ENCODE data around the gene KDM4E.
"Not testable (repeated sequence)": the region's sequence is repeated elsewhere in the genome, so short reads cannot be mapped to it uniquely, and the experiment has no call there.

KDM4E gene

GRCh38 chr11:95028357-95028756 is 3.3 kb downstream of the KDM4E start:
- no peaks in the 10 kb centered on the region for H3K9me2 ChIP-seq (ENCODE audit: low read depth, low read length)
- no peak overlapping the region for H3K9ac ChIP-seq (ENCODE audit: low read length)
- no peaks in the 10 kb centered on the region; the same call in 1 of the 2 replicates for H3K27me3 ChIP-seq (ENCODE audit: insufficient read depth, low read length)
- H4K20me1 ChIP-seq (ENCODE audit: insufficient read depth, low read length) = no peaks in the 10 kb centered on the region
- H3K4me2 ChIP-seq (ENCODE audit: low read length) = no peak overlapping the region
- no peak overlapping the region for H3K4me3 ChIP-seq (ENCODE audit: low read depth, low read length, poor library complexity, severe bottlenecking)
- no peak overlapping the region for H2AFZ ChIP-seq (ENCODE audit: low read length)
- H3F3A ChIP-seq (ENCODE audit: insufficient read depth, low read length) = no peaks in the 10 kb centered on the region
- H3K36me3 ChIP-seq (ENCODE audit: insufficient read depth, low read length) = no peaks in the 10 kb centered on the region
- no peaks in the 10 kb centered on the region for H3K79me2 ChIP-seq (ENCODE audit: insufficient read depth, low read length)
- H3K27ac ChIP-seq (ENCODE audit: low read depth, low read length, poor library complexity, severe bottlenecking) = no peak overlapping the region
- TF ChIP-seq EZH2 (IDR thresholded peaks at IDR 0.05; ENCODE audit: borderline replicate concordance, low read length) (no peak), CTCF (IDR thresholded peaks at IDR 0.05; ENCODE audit: low read length) (no peak)
- H3K9me3 ChIP-seq (ENCODE audit: low read length) = no peaks in the 10 kb centered on the region
- H3K4me1 ChIP-seq (ENCODE audit: insufficient read depth, low read length, severe bottlenecking) = no peaks in the 10 kb centered on the region

GRCh38 chr11:95033051-95033450 is 8.0 kb downstream of the KDM4E start:
- Histone ChIP-seq H2AFZ (ENCODE audit: low read length) (no peak overlapping the region), H3K9me2 (ENCODE audit: low read depth, low read length) (no peaks in the 10 kb centered on the region), H3K9ac (ENCODE audit: low read length) (no peak overlapping the region), H4K20me1 (ENCODE audit: insufficient read depth, low read length) (no peaks in the 10 kb centered on the region), H3K27me3 (ENCODE audit: insufficient read depth, low read length) (no peaks in the 10 kb centered on the region; the same call in 1 of the 2 replicates), H3K36me3 (ENCODE audit: insufficient read depth, low read length) (no peaks in the 10 kb centered on the region), H3K4me1 (ENCODE audit: insufficient read depth, low read length, severe bottlenecking) (no peaks in the 10 kb centered on the region), H3K4me2 (ENCODE audit: low read length) (no peak overlapping the region), H3K79me2 (ENCODE audit: insufficient read depth, low read length) (no peaks in the 10 kb centered on the region), H3K27ac (ENCODE audit: low read depth, low read length, poor library complexity, severe bottlenecking) (no peak overlapping the region), H3K9me3 (ENCODE audit: low read length) (no peaks in the 10 kb centered on the region), H3F3A (ENCODE audit: insufficient read depth, low read length) (no peaks in the 10 kb centered on the region), H3K4me3 (ENCODE audit: low read depth, low read length, poor library complexity, severe bottlenecking) (no peak overlapping the region)
- no peak for TF ChIP-seq EZH2 (IDR thresholded peaks at IDR 0.05; ENCODE audit: borderline replicate concordance, low read length)
- no peak for TF ChIP-seq CTCF (IDR thresholded peaks at IDR 0.05; ENCODE audit: low read length)

- Histone ChIP-seq H3K9me2 (ENCODE audit: low read depth, low read length) (no peaks in the 10 kb centered on the region), H2AFZ (ENCODE audit: low read length) (no peak overlapping the region), H3K79me2 (ENCODE audit: insufficient read depth, low read length) (no peaks in the 10 kb centered on the region), H3F3A (ENCODE audit: insufficient read depth, low read length) (no peaks in the 10 kb centered on the region), H3K9ac (ENCODE audit: low read length) (no peak overlapping the region), H4K20me1 (ENCODE audit: insufficient read depth, low read length) (no peaks in the 10 kb centered on the region), H3K4me2 (ENCODE audit: low read length) (no peak overlapping the region), H3K4me1 (ENCODE audit: insufficient read depth, low read length, severe bottlenecking) (no peaks in the 10 kb centered on the region), H3K27ac (ENCODE audit: low read depth, low read length, poor library complexity, severe bottlenecking) (no peak overlapping the region), H3K27me3 (ENCODE audit: insufficient read depth, low read length) (no peaks in the 10 kb centered on the region; the same call in 1 of the 2 replicates), H3K36me3 (ENCODE audit: insufficient read depth, low read length) (no peaks in the 10 kb centered on the region), H3K4me3 (ENCODE audit: low read depth, low read length, poor library complexity, severe bottlenecking) (no peak overlapping the region), H3K9me3 (ENCODE audit: low read length) (no peaks in the 10 kb centered on the region)
- TF ChIP-seq CTCF (IDR thresholded peaks at IDR 0.05; ENCODE audit: low read length) (no peak), EZH2 (IDR thresholded peaks at IDR 0.05; ENCODE audit: borderline replicate concordance, low read length) (no peak)
These were observed 10.3 kb downstream of the KDM4E start for GRCh38 chr11:95035316-95035715.

- H3K9ac ChIP-seq (ENCODE audit: low read length); H3K36me3 ChIP-seq (ENCODE audit: insufficient read depth, low read length); H3K9me2 ChIP-seq (ENCODE audit: low read depth, low read length); H2AFZ ChIP-seq (ENCODE audit: low read length); H3K27ac ChIP-seq (ENCODE audit: low read depth, low read length, poor library complexity, severe bottlenecking); H3F3A ChIP-seq (ENCODE audit: insufficient read depth, low read length); H3K79me2 ChIP-seq (ENCODE audit: insufficient read depth, low read length); H4K20me1 ChIP-seq (ENCODE audit: insufficient read depth, low read length); H3K4me1 ChIP-seq (ENCODE audit: insufficient read depth, low read length, severe bottlenecking); H3K4me3 ChIP-seq (ENCODE audit: low read depth, low read length, poor library complexity, severe bottlenecking); H3K4me2 ChIP-seq (ENCODE audit: low read length); H3K27me3 ChIP-seq (ENCODE audit: insufficient read depth, low read length); H3K9me3 ChIP-seq (ENCODE audit: low read length): not testable (repeated sequence)
These were observed 12.4 kb downstream of the KDM4E start for GRCh38 chr11:95037356-95038035.

Measured in OCI-LY1 (cell line).